CD4-positive, alpha-beta T cell treated with Interferon gamma for 1 hour (primary cell): ENCODE measurements around the gene EXOG.
"Not testable (repeated sequence)": the region's sequence is repeated elsewhere in the genome, so short reads cannot be mapped to it uniquely, and the experiment has no call there.

Experiments
- DNase-seq: peaks from one replicate; pipeline ENCODE4 v3.0.0-alpha.2; 2020

EXOG gene

GRCh38 chr3:38566215-38566528 lies 70.0 kb downstream of the EXOG start:
- DNase-seq, result no peak

GRCh38 chr3:38566794-38567193 lies 70.7 kb downstream of the EXOG start:
- not testable (repeated sequence) for DNase-seq

DNA sequence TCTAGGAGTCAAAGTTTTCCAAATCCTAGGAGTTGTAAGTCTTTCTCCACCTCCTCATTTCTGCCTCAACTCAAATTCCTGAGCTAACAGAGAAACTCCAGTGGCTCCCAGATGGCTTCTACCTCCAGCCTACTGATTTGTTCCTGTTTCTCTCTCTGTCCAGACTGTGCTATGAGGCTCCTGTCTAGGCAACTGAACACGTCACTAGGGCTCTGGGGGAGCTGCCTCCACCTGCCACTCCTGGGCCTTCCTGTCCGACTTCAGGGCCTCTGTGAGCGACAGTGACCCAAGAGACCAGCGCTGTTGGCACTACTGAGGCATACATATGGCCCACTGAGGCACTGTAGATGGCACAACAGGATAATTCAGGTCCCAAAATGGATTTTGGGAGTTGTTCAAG lies 71.4 kb downstream of the EXOG start:
- DNase-seq, result no peak

DNA sequence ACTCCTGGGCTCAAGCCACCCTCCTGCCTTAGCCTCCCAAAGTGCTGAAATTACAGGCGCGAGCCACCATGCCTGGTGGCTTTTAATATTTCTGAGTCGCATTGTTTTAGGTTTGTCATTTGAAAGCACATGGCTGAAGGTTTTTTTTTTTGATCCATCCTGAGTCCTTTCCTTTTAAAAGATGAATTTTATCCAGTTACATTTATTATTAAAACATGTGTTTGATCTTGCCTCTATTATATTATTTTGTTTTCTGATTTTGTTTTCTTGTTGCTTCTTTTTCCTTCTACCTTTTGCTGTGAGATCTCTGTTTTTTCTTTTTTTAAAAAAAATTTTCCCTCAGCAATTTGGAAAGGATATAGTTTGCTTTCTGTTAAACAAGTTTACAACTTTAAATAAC lies 77.0 kb downstream of the EXOG start:
- DNase-seq, result no peak

- DNase-seq, result no peak
Observed at GRCh38 chr3:38573556-38573955, 77.4 kb downstream of the EXOG start.

- DNase-seq, result no peak
Observed at GRCh38 chr3:38574411-38575278, 78.5 kb downstream of the EXOG start.

GRCh38 chr3:38575279-38575843 lies 79.2 kb downstream of the EXOG start:
- no peak for DNase-seq
